WTC11 (cell line): ENCODE data around the gene GTF3C1. TPM values are rescaled to one million over a fixed set of nuclear protein-coding genes. Genes with fewer than 3 reads are reported as not detected.

Source experiments
- ATAC-seq: fragments of 200-7000 bp; cut with Tn5 transposase; 2 replicates; pipeline ENCODE4 v1.10.0; 2021; ENCODE audit warnings: mild to moderate bottlenecking, moderate library complexity
- CTCF ChIA-PET: fragments of 300-600 bp; sonication (Branson Sonifier 250); formaldehyde crosslinking; loops from one replicate; lab custom pipeline; 2021; ENCODE audit warnings: antibody characterized with exemption; lab: Charles Lee
- POLR2A ChIA-PET: fragments of 350-600 bp; sonication (Branson Sonifier 250); formaldehyde crosslinking; loops from one replicate; lab custom pipeline; 2021; ENCODE audit warnings: antibody characterized with exemption; lab: Charles Lee
- DNase-seq: peaks from one replicate; pipeline ENCODE4 v3.0.0; 2021; ENCODE audit warnings: low spot score
- H3K27ac Mint-ChIP-seq: 2 replicates; pipeline ENCODE4 v1.8.0; 2021; ENCODE audit warnings: mixed read lengths
- H3K27me3 Mint-ChIP-seq: 2 replicates; pipeline ENCODE4 v1.8.0; 2021; ENCODE audit warnings: low read depth, mild to moderate bottlenecking, moderate library complexity, mixed read lengths
- H3K36me3 Mint-ChIP-seq: 2 replicates; pipeline ENCODE4 v1.8.0; 2021; ENCODE audit warnings: mixed read lengths
- H3K4me1 Mint-ChIP-seq: 2 replicates; pipeline ENCODE4 v1.8.0; 2022; ENCODE audit warnings: mixed read lengths
- H3K4me3 Mint-ChIP-seq: 2 replicates; pipeline ENCODE4 v1.8.0; 2021; ENCODE audit warnings: mild to moderate bottlenecking, moderate library complexity, mixed read lengths
- H3K9me3 Mint-ChIP-seq: 2 replicates; pipeline ENCODE4 v1.8.0; 2021; ENCODE audit warnings: mixed read lengths
- ESRRA ChIP-seq: sonication (generic); formaldehyde crosslinking; IDR thresholded peaks from 2 replicates; pipeline ENCODE4 v1.8.1; 2022; ENCODE audit warnings: mild to moderate bottlenecking, missing genetic modification reagents, borderline replicate concordance
- FOXP1 ChIP-seq: sonication (generic); formaldehyde crosslinking; IDR thresholded peaks from 2 replicates; pipeline ENCODE4 v1.8.0; 2022; ENCODE audit warnings: missing genetic modification reagents, mild to moderate bottlenecking, moderate library complexity, borderline replicate concordance
- FOXP4 ChIP-seq: sonication (generic); formaldehyde crosslinking; IDR thresholded peaks from 2 replicates; pipeline ENCODE4 v1.8.0; 2022; ENCODE audit warnings: mild to moderate bottlenecking, missing genetic modification reagents
- GTF2I ChIP-seq: fragments of 250-450 bp; sonication (Bioruptor Pico); conservative IDR thresholded peaks from 2 replicates; pipeline ENCODE4 v1.4.0; 2021; ENCODE audit warnings: mild to moderate bottlenecking
- NFATC4 ChIP-seq: fragments of 250-450 bp; sonication (Bioruptor Pico); IDR thresholded peaks from 2 replicates; pipeline ENCODE4 v1.9.0; 2021; ENCODE audit warnings: mild to moderate bottlenecking
- PRRX2 ChIP-seq: fragments of 250-450 bp; sonication (Bioruptor Pico); IDR thresholded peaks from 2 replicates; pipeline ENCODE4 v1.8.0; 2021; ENCODE audit warnings: mild to moderate bottlenecking
- RORB ChIP-seq: fragments of 250-450 bp; sonication (Bioruptor Pico); IDR thresholded peaks from 2 replicates; pipeline ENCODE4 v1.9.0; 2021; ENCODE audit warnings: mild to moderate bottlenecking
- ZBTB21 ChIP-seq: sonication (generic); formaldehyde crosslinking; IDR thresholded peaks from 2 replicates; pipeline ENCODE4 v1.8.1; 2023; ENCODE audit warnings: mild to moderate bottlenecking, missing genetic modification reagents, borderline replicate concordance
- ZNF219 ChIP-seq: sonication (generic); formaldehyde crosslinking; IDR thresholded peaks from 2 replicates; pipeline ENCODE4 v1.8.0; 2023; ENCODE audit warnings: missing genetic modification reagents, mild to moderate bottlenecking, borderline replicate concordance
- ZNF512 ChIP-seq: sonication (generic); formaldehyde crosslinking; IDR thresholded peaks from 2 replicates; pipeline ENCODE4 v1.8.1; 2022; ENCODE audit warnings: missing genetic modification reagents, borderline replicate concordance
- ZSCAN18 ChIP-seq: fragments of 250-450 bp; sonication (Bioruptor Pico); IDR thresholded peaks from 2 replicates; pipeline ENCODE4 v2.1.2; 2022; ENCODE audit warnings: mild to moderate bottlenecking, moderate library complexity
- total RNA-seq: library from RNA; stranded (reverse); gene quantifications from 3 replicates; pipeline ENCODE4 v1.2.3, GENCODE V29; 2021
- TF ChIP-seq, protein P1 (sequence below): sonication (generic); formaldehyde crosslinking; IDR thresholded peaks from 2 replicates; pipeline ENCODE4 v1.8.1; 2022; ENCODE audit warnings: low read depth, mild to moderate bottlenecking, moderate library complexity, missing genetic modification reagents, borderline replicate concordance
- TF ChIP-seq, protein P2 (sequence below): fragments of 250-450 bp; sonication (Bioruptor Pico); conservative IDR thresholded peaks from 2 replicates; pipeline ENCODE4 v1.9.0; 2021; ENCODE audit warnings: mild to moderate bottlenecking

The GTF3C1 gene
- total RNA-seq, 1 experiment from 2014 or later = 146 TPM

DNA sequence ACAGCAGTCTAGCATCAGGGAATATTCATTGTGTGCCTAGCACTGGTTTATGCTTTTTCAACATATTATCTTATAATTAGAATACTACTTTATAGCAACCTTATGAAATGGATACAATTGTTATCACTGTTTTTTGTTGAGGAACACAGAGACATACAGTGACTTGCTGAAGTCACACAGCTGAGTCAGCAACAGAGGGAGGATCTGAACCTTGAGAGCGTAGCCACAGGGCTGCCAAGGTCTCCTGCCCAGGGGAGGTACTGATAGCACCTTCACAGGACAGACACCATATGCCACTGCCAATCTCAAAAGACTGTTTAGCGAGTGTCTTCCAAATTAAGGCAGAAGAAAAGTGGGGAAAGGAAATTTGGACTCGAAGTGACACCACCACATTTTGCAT lies 63.0 kb downstream of the GTF3C1 start:
- Mint-ChIP-seq H3K36me3 (peaks cover 77% of the 10 kb centered on the region), H3K27me3 (no peaks in the 10 kb centered on the region), H3K9me3 (no peaks in the 10 kb centered on the region), H3K4me1 (no peaks in the 10 kb centered on the region), H3K4me3 (no peak overlapping the region), H3K27ac (no peak overlapping the region)
- ATAC-seq = no peak
- no peak for TF ChIP-seq RORB
- no peak for TF ChIP-seq ZNF512 (CRISPR knock-in tag)
- TF ChIP-seq ESRRA (CRISPR knock-in tag) = no peak
- POLR2A ChIA-PET = no interaction called here
- CTCF ChIA-PET = no interaction called here
- DNase-seq = no peak

DNA sequence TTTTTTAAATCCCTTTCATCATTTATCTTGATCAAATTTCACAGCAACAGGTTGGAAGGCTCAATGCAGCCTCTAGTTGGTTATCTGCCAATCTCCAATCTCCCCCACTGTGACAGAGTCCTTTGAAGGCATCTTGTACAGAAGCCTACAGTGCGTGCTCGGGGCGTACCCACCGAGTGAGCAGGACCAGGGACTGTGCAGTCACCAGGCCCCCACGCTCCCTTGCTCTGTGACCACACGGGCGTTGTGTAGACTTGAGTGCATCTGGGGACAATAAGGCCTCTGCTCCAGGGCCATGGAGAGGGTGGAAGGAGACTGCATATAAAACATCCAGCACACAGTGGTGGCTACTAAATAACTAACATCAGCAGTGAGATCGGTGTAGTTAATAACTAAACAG lies 63.4 kb downstream of the GTF3C1 start:
- H3K9me3 Mint-ChIP-seq = no peaks in the 10 kb centered on the region
- no peaks in the 10 kb centered on the region for H3K27me3 Mint-ChIP-seq
- no peak for ATAC-seq
- no peaks in the 10 kb centered on the region for H3K4me1 Mint-ChIP-seq
- ChIA-PET CTCF (no interaction called here), POLR2A (no interaction called here)
- peaks cover 74% of the 10 kb centered on the region for H3K36me3 Mint-ChIP-seq
- DNase-seq = no peak
- TF ChIP-seq ZSCAN18 (CRISPR knock-in tag) (no peak), PRRX2 (CRISPR knock-in tag) (no peak), ZBTB21 (CRISPR knock-in tag) (no peak), ZNF219 (CRISPR knock-in tag) (no peak), NFATC4 (no peak), FOXP1 (no peak), FOXP4 (no peak)
- TF ChIP-seq, protein P1, sequence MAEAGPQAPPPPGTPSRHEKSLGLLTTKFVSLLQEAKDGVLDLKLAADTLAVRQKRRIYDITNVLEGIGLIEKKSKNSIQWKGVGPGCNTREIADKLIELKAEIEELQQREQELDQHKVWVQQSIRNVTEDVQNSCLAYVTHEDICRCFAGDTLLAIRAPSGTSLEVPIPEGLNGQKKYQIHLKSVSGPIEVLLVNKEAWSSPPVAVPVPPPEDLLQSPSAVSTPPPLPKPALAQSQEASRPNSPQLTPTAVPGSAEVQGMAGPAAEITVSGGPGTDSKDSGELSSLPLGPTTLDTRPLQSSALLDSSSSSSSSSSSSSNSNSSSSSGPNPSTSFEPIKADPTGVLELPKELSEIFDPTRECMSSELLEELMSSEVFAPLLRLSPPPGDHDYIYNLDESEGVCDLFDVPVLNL (CRISPR knock-in tag) = no peak
- TF ChIP-seq, protein P2, sequence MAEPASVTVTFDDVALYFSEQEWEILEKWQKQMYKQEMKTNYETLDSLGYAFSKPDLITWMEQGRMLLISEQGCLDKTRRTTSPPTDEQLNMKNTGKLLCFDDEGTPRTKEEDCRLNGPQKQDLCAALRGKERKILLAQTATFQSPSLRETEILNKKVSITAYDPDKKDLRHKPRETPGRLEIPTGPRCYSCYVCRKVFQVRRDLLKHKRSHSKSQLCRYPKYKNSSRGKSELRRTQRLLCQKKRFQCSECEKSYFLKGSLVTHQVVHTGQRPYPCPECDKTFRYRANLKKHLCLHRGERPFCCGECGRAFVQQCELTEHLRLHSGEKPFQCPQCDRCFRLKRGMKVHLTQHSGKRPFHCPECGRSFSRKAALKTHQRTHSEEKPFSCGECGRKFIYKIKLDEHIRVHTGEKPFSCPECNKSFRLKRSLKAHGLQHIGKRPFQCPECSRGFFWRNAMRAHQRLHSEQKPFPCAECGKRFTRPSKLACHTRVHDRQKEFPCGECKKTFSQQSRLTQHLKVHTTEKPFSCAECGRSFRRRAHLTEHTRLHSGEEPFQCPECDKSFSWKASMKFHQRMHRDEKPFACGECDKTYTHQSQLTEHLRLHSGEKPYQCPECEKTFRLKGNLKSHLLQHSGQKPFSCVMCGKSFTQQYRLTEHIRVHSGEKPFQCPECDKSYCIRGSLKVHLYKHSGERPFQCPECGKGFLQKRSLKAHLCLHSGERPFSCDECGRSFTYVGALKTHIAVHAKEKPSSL (CRISPR knock-in tag) = no peak
- H3K4me3 Mint-ChIP-seq = no peak overlapping the region
- no peak overlapping the region for H3K27ac Mint-ChIP-seq

GRCh38 chr16:27485811-27486210 lies 63.9 kb downstream of the GTF3C1 start:
- Mint-ChIP-seq H3K4me3 (no peak overlapping the region), H3K27ac (no peak overlapping the region)
- TF ChIP-seq GTF2I (CRISPR knock-in tag) (no peak), RORB (no peak)
- TF ChIP-seq, all 79 proteins: peak for 0
- DNase-seq (no peak), ATAC-seq (no peak)
- no peaks in the 10 kb centered on the region for H3K9me3 Mint-ChIP-seq
- no peaks in the 10 kb centered on the region for H3K4me1 Mint-ChIP-seq
- ChIA-PET POLR2A (no interaction called here), CTCF (no interaction called here)
- H3K27me3 Mint-ChIP-seq = no peaks in the 10 kb centered on the region
- peaks cover 74% of the 10 kb centered on the region for H3K36me3 Mint-ChIP-seq
